ENCODE measurements around the gene DDB1. TPM values are rescaled to one million over a fixed set of nuclear protein-coding genes. Genes with fewer than 3 reads are reported as not detected.

Gene DDB1
- total RNA-seq, 5 donors from 2014 or later (not counting 1 experiment from before 2014, with no cell fraction given): 165 to 186 (median 176) TPM

DNA sequence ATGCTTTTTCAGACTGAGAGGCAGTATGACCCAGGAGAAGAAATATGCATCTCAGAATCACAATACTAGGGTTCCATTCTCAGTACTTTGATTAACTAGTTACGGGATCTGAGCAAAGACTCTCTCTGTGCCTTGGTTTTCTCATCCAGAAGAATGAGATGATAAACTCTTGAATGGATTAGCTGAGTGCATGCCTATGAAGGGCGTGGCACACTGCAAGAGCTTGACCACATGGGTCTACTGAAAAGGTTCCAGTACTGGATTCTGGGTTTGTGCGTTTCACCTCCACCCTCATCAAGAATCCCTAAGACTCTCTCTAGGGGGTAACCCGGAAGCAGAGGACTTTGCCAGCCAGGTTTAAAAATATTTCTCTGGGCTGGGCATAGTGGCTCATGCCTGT, 66.3 kb downstream of the DDB1 start:
- Mint-ChIP-seq H3K4me3 (no peak overlapping the region), H3K27ac (no peak overlapping the region), H3K4me1 (no peaks in the 10 kb centered on the region), H3K36me3 (no peaks in the 10 kb centered on the region), H3K27me3 (no peaks in the 10 kb centered on the region), H3K9me3 (no peaks in the 10 kb centered on the region)
- H3K27ac ChIP-seq (ENCODE audit: low read length): no peak overlapping the region
- 67% methylated on average over 1 of the region's 4 CpGs for WGBS (ENCODE audit: insufficient coverage)
- H3K9me3 ChIP-seq: no peaks in the 10 kb centered on the region
- ChIA-PET CTCF (interaction anchor here in 1 of 2 donors (0.7 kb wide), 1 partner anchor 473 kb away, joined by 3 read pairs; no protein-coding TSS in a partner anchor), POLR2A (interaction anchor here in 1 of 2 donors (0.6 kb wide), 1 partner anchor 12 kb away, joined by 3 read pairs; no protein-coding TSS in a partner anchor)
- no peaks in the 10 kb centered on the region for H3K4me1 ChIP-seq (ENCODE audit: control insufficient read depth in 1 of 2, extremely low read depth in 1 of 2, insufficient read depth in 2 of 2, low read length in 2 of 2)
- ATAC-seq (replicated peaks in 1 of 4): no peak
- no peaks in the 10 kb centered on the region for H3K36me3 ChIP-seq (ENCODE audit: control insufficient read depth in 2 of 2, extremely low read depth in 1 of 2, insufficient read depth in 1 of 2, low read length in 1 of 2)
- DNase-seq: no peak
- H3K27me3 ChIP-seq (replicated peaks in 1 of 2; ENCODE audit: control insufficient read depth in 2 of 2, extremely low read depth in 1 of 2, insufficient read depth in 2 of 2, low read length in 1 of 2): peaks cover 0 to 5% of the 10 kb centered on the region in 2 experiments
- H3K4me3 ChIP-seq (ENCODE audit: control insufficient read depth in 1 of 2, extremely low read depth in 1 of 2, low read length in 1 of 2): no peak overlapping the region

DNA sequence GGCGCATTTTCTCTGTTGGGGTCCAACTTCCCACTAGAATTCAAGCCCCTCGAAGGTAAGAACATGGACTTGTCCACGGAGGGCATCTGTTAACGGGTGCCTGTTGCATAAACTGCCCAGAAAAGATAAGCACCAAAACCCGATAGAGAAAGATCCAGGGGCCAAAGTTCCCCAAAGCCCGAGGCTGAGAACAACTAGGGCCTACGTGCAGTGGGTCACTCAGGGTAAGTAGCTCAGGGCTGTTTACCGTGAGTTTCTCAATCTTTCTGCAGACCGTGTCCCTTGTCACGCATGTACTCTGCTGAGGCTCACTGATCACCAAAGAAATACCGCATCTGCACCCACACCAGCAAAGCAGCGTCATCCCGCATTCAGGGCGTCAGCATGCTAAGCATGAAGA, 67.5 kb downstream of the DDB1 start:
- Mint-ChIP-seq H3K27me3 (no peaks in the 10 kb centered on the region), H3K9me3 (no peaks in the 10 kb centered on the region), H3K36me3 (no peaks in the 10 kb centered on the region), H3K27ac (no peak overlapping the region), H3K4me1 (no peaks in the 10 kb centered on the region), H3K4me3 (no peak overlapping the region)
- peaks cover 0 to 5% of the 10 kb centered on the region in 2 experiments for H3K27me3 ChIP-seq (replicated peaks in 1 of 2; ENCODE audit: control insufficient read depth in 2 of 2, extremely low read depth in 1 of 2, insufficient read depth in 2 of 2, low read length in 1 of 2)
- no peak overlapping the region for H3K4me3 ChIP-seq (ENCODE audit: control insufficient read depth in 1 of 2, extremely low read depth in 1 of 2, low read length in 1 of 2)
- no peaks in the 10 kb centered on the region for H3K9me3 ChIP-seq
- 94% methylated on average over 11 of the region's 14 CpGs for WGBS (ENCODE audit: insufficient coverage)
- H3K27ac ChIP-seq (ENCODE audit: low read length): no peak overlapping the region
- ChIA-PET CTCF (no interaction called here), POLR2A (no interaction called here)
- no peak for DNase-seq
- no peaks in the 10 kb centered on the region for H3K4me1 ChIP-seq (ENCODE audit: control insufficient read depth in 1 of 2, extremely low read depth in 1 of 2, insufficient read depth in 2 of 2, low read length in 2 of 2)
- no peaks in the 10 kb centered on the region for H3K36me3 ChIP-seq (ENCODE audit: control insufficient read depth in 2 of 2, extremely low read depth in 1 of 2, insufficient read depth in 1 of 2, low read length in 1 of 2)
- no peak for ATAC-seq (replicated peaks in 1 of 4)

- Mint-ChIP-seq H3K4me1 (no peaks in the 10 kb centered on the region), H3K9me3 (no peaks in the 10 kb centered on the region)
- POLR2A ChIA-PET: no interaction called here
Observed at GRCh38 chr11:61264795-61265194, 68.1 kb downstream of the DDB1 start.

DNA sequence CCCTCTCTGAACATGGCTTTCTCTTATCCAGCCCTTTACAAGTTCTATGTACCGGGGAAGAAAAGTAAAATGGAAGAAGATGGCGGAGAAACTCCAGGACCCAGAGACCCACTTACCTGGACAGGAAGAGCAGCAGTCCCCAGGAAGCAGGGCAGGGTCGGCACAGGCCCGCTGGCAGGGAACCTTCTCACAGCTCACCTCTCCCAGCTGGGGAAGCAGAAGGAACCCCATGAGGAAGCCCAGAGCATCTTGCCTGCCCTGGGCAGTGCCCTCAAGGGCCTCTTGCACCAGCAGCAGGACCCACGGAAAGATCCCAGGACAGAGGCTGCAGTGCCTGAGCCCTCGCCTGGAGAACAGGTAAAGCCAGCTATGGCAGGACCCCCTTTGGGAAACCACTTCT, 68.5 kb downstream of the DDB1 start:
- H3K9me3 ChIP-seq: no peaks in the 10 kb centered on the region
- CTCF ChIA-PET: no interaction called here
- no peaks in the 10 kb centered on the region for H3K9me3 Mint-ChIP-seq

More at GRCh38 chr11:61264795-61265194, 68.1 kb downstream of the DDB1 start:
- DNase-seq (no peak), ATAC-seq (replicated peaks in 1 of 4) (no peak)
- WGBS (ENCODE audit: insufficient coverage): 95% methylated on average over 10 of the region's 14 CpGs
- Histone ChIP-seq H3K36me3 (ENCODE audit: control insufficient read depth in 2 of 2, extremely low read depth in 1 of 2, insufficient read depth in 1 of 2, low read length in 1 of 2) (no peaks in the 10 kb centered on the region), H3K4me3 (ENCODE audit: control insufficient read depth in 1 of 2, extremely low read depth in 1 of 2, low read length in 1 of 2) (no peak overlapping the region), H3K27ac (ENCODE audit: low read length) (no peak overlapping the region), H3K4me1 (ENCODE audit: control insufficient read depth in 1 of 2, extremely low read depth in 1 of 2, insufficient read depth in 2 of 2, low read length in 2 of 2) (no peaks in the 10 kb centered on the region), H3K9me3 (no peaks in the 10 kb centered on the region), H3K27me3 (replicated peaks in 1 of 2; ENCODE audit: control insufficient read depth in 2 of 2, extremely low read depth in 1 of 2, insufficient read depth in 2 of 2, low read length in 1 of 2) (peaks cover 0 to 5% of the 10 kb centered on the region in 2 experiments)
- Mint-ChIP-seq H3K4me3 (no peak overlapping the region), H3K27me3 (no peaks in the 10 kb centered on the region), H3K36me3 (no peaks in the 10 kb centered on the region), H3K27ac (no peak overlapping the region)
- CTCF ChIA-PET: no interaction called here

DNA sequence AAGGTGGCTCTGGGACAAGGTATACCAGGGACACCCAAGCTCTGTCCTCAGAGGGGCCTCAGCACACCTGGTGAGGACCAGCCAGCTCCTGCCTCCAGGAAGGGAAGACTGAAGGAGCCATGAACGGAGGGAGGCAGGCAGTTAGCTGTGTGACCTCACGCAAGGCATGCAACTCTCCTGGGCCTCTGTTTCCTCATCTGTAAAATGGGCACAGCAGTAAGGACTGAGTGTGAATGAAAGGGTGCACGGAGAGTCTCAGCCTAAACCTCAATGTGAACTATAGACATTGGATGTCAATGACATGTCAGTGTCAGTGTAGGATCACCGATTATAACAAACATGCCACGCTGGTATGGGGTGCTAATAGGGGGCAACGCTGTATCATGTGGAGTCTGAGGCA, 73.5 kb downstream of the DDB1 start:
- Mint-ChIP-seq H3K36me3 (no peaks in the 10 kb centered on the region), H3K27ac (no peak overlapping the region), H3K9me3 (no peaks in the 10 kb centered on the region), H3K27me3 (peaks cover 0 to 2% of the 10 kb centered on the region in 2 donors), H3K4me1 (no peaks in the 10 kb centered on the region), H3K4me3 (no peak overlapping the region)
- ChIA-PET POLR2A (no interaction called here), CTCF (no interaction called here)
- H3K27ac ChIP-seq (ENCODE audit: low read length): no peak overlapping the region
- no peak for ATAC-seq (replicated peaks in 1 of 4)
- H3K36me3 ChIP-seq (ENCODE audit: control insufficient read depth in 2 of 2, extremely low read depth in 1 of 2, insufficient read depth in 1 of 2, low read length in 1 of 2): no peaks in the 10 kb centered on the region
- 81% methylated on average over 2 of the region's 6 CpGs for WGBS (ENCODE audit: insufficient coverage)
- no peak overlapping the region for H3K4me3 ChIP-seq (ENCODE audit: control insufficient read depth in 1 of 2, extremely low read depth in 1 of 2, low read length in 1 of 2)
- no peaks in the 10 kb centered on the region for H3K9me3 ChIP-seq
- no peaks in the 10 kb centered on the region for H3K4me1 ChIP-seq (ENCODE audit: control insufficient read depth in 1 of 2, extremely low read depth in 1 of 2, insufficient read depth in 2 of 2, low read length in 2 of 2)
- H3K27me3 ChIP-seq (replicated peaks in 1 of 2; ENCODE audit: control insufficient read depth in 2 of 2, extremely low read depth in 1 of 2, insufficient read depth in 2 of 2, low read length in 1 of 2): peaks cover 0 to 14% of the 10 kb centered on the region in 2 experiments
- no peak for DNase-seq

More for the DNA sequence above, 68.5 kb downstream of the DDB1 start:
- Histone ChIP-seq H3K27ac (ENCODE audit: low read length) (no peak overlapping the region), H3K36me3 (ENCODE audit: control insufficient read depth in 2 of 2, extremely low read depth in 1 of 2, insufficient read depth in 1 of 2, low read length in 1 of 2) (no peaks in the 10 kb centered on the region), H3K4me1 (ENCODE audit: control insufficient read depth in 1 of 2, extremely low read depth in 1 of 2, insufficient read depth in 2 of 2, low read length in 2 of 2) (no peaks in the 10 kb centered on the region), H3K27me3 (replicated peaks in 1 of 2; ENCODE audit: control insufficient read depth in 2 of 2, extremely low read depth in 1 of 2, insufficient read depth in 2 of 2, low read length in 1 of 2) (peaks cover 0 to 5% of the 10 kb centered on the region in 2 experiments), H3K4me3 (ENCODE audit: control insufficient read depth in 1 of 2, extremely low read depth in 1 of 2, low read length in 1 of 2) (no peak overlapping the region)
- 90% methylated on average over 2 of the region's 6 CpGs for WGBS (ENCODE audit: insufficient coverage)
- no peak for ATAC-seq (replicated peaks in 1 of 4)
- no peak for DNase-seq
- no peaks in the 10 kb centered on the region for H3K27me3 Mint-ChIP-seq
- H3K4me3 Mint-ChIP-seq: no peak overlapping the region
- no peak overlapping the region for H3K27ac Mint-ChIP-seq
- POLR2A ChIA-PET: no interaction called here
- H3K4me1 Mint-ChIP-seq: no peaks in the 10 kb centered on the region
- no peaks in the 10 kb centered on the region for H3K36me3 Mint-ChIP-seq

DNA sequence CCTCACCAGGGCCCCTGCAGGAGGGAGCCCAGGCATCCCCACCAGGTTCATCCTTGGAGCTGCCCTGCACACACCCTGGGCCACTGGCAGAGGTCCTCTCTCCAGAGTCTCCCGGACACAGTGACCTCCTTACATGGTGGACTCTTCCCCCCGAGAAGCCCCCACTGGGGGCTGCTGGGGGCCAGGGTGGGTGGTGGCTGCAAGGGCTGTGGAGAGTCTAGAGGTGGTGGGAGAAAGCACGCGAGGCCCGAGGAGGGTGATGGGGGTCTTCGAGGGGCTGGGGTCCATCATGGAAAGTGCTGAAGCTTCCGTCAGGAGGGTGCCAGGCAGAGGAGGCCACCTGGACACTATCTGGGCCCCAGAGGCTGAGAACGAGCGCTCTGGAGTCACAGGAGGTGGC, 74.4 kb downstream of the DDB1 start:
- Mint-ChIP-seq H3K9me3 (no peaks in the 10 kb centered on the region), H3K27ac (no peak overlapping the region), H3K4me1 (no peaks in the 10 kb centered on the region), H3K27me3 (peaks cover 0 to 2% of the 10 kb centered on the region in 2 donors), H3K36me3 (no peaks in the 10 kb centered on the region), H3K4me3 (no peak overlapping the region)
- POLR2A ChIA-PET: no interaction called here
- CTCF ChIA-PET: interaction anchor here in 1 of 2 donors (0.6 kb wide), 1 partner anchor 229 kb away, joined by 5 read pairs; no protein-coding TSS in a partner anchor
- H3K4me1 ChIP-seq (ENCODE audit: control insufficient read depth in 1 of 2, extremely low read depth in 1 of 2, insufficient read depth in 2 of 2, low read length in 2 of 2): no peaks in the 10 kb centered on the region
- H3K9me3 ChIP-seq: no peaks in the 10 kb centered on the region
- peaks cover 0 to 14% of the 10 kb centered on the region in 2 experiments for H3K27me3 ChIP-seq (replicated peaks in 1 of 2; ENCODE audit: control insufficient read depth in 2 of 2, extremely low read depth in 1 of 2, insufficient read depth in 2 of 2, low read length in 1 of 2)
- H3K27ac ChIP-seq (ENCODE audit: low read length): no peak overlapping the region
- no peak overlapping the region for H3K4me3 ChIP-seq (ENCODE audit: control insufficient read depth in 1 of 2, extremely low read depth in 1 of 2, low read length in 1 of 2)
- H3K36me3 ChIP-seq (ENCODE audit: control insufficient read depth in 2 of 2, extremely low read depth in 1 of 2, insufficient read depth in 1 of 2, low read length in 1 of 2): no peaks in the 10 kb centered on the region
- DNase-seq (no peak), ATAC-seq (replicated peaks in 1 of 4) (no peak)
- 79% methylated on average over 9 of the region's 9 CpGs for WGBS (ENCODE audit: insufficient coverage)
